Stomach (tissue), 4 donors: ENCODE data around the gene VTI1A.

Source experiments
- CTCF ChIP-seq, 7 experiments: fragments of 450-650 bp in 4 of 7; fragments of 200-600 bp in 3 of 7; sonication (generic) in 3 of 7; IDR thresholded peaks; one replicate each; pipeline ENCODE4 v1.5.1; 2016 to 2019; ENCODE audit warnings: antibody characterized with exemption in 7 of 7, control low read depth in 2 of 7, mild to moderate bottlenecking in 1 of 7
- EP300 ChIP-seq: sonication (generic); formaldehyde crosslinking; IDR thresholded peaks from one replicate; pipeline ENCODE4 v1.6.1; 2017; ENCODE audit warnings: antibody characterized with exemption
- POLR2A ChIP-seq, 4 donors: fragments of 450-650 bp; IDR thresholded peaks; one replicate each; pipeline ENCODE4 v1.6.1; 2016; ENCODE audit warnings: antibody characterized with exemption in 4 of 4, control low read depth in 2 of 4, mild to moderate bottlenecking in 1 of 4, moderate library complexity in 1 of 4

- TF ChIP-seq EP300 (no peak), CTCF (IDR thresholded peaks at IDR 0.05) (no peak), POLR2A (IDR thresholded peaks at IDR 0.05) (no peak)
Measured at GRCh38 chr10:112649822-112650152, 202.8 kb downstream of the VTI1A start.
